K562 (cell line): ENCODE measurements around the gene DLG4.

ENCODE experiments used
- CBX8 ChIP-seq: fragments of 200-600 bp; sonication (generic); IDR thresholded peaks from 2 replicates; pipeline ENCODE4 v1.6.1; 2012; ENCODE audit warnings: borderline replicate concordance, mixed run types, low read depth, mild to moderate bottlenecking, moderate library complexity, mixed read lengths, low read length, control low read depth, inconsistent platforms; ENCODE audit not compliant: poor library complexity, severe bottlenecking; ENCODE audit errors: extremely low read depth
- CCAR2 ChIP-seq: fragments of 200-400 bp; formaldehyde crosslinking; IDR thresholded peaks from 2 replicates; pipeline ENCODE4 v1.6.1; 2017; ENCODE audit warnings: mild to moderate bottlenecking, low read depth, low read length
- FOXM1 ChIP-seq, 2 experiments: fragments of 450-650 bp in 1 of 2; sonication (generic) in 1 of 2; formaldehyde crosslinking in 1 of 2; IDR thresholded peaks; 2 replicates each; pipeline versions ENCODE4 v1.6.1 to v1.9.0; 2017 to 2022; ENCODE audit warnings: low read depth in 2 of 2, mild to moderate bottlenecking in 2 of 2, missing genetic modification reagents in 1 of 2, moderate library complexity in 1 of 2
- GABPA ChIP-seq: fragments of 200-800 bp; sonication (Bioruptor generic); conservative IDR thresholded peaks from 2 replicates; pipeline ENCODE4 v1.6.1; 2016; ENCODE audit warnings: low read depth, missing genetic modification characterization, missing compliant biosample characterization
- HDAC2 ChIP-seq: fragments of 450-650 bp; IDR thresholded peaks from 2 replicates; pipeline ENCODE4 v1.6.1; 2016; ENCODE audit warnings: mild to moderate bottlenecking
- SMAD2 ChIP-seq: fragments of 150-350 bp; IDR thresholded peaks from 2 replicates; pipeline ENCODE4 v1.6.1; 2014; ENCODE audit warnings: low read depth, mild to moderate bottlenecking, low read length
- SP1 ChIP-seq: sonication (generic); formaldehyde crosslinking; IDR thresholded peaks from 2 replicates; pipeline ENCODE4 v1.8.1; 2022; ENCODE audit warnings: mild to moderate bottlenecking, missing genetic modification reagents
- ZNF274 ChIP-seq: IDR thresholded peaks from 2 replicates; pipeline ENCODE4 v1.6.1; 2011; ENCODE audit warnings: low read depth, mild to moderate bottlenecking, low read length, moderate library complexity, borderline replicate concordance
- ZNF609 ChIP-seq: sonication (generic); formaldehyde crosslinking; IDR thresholded peaks from 2 replicates; pipeline ENCODE4 v1.8.1; 2023; ENCODE audit warnings: missing genetic modification reagents, mild to moderate bottlenecking, borderline replicate concordance
- TF ChIP-seq, protein P1 (sequence below), 3 experiments: IDR thresholded peaks in 2 of 3; conservative IDR thresholded peaks in 1 of 3; 2 replicates each; pipeline ENCODE4 v1.5.1; 2011 to 2012; ENCODE audit warnings: low read length in 3 of 3, mild to moderate bottlenecking in 3 of 3, control low read depth in 2 of 3, improper control_type of control experiment in 1 of 3, inconsistent platforms in 1 of 3, low read depth in 1 of 3, mixed read lengths in 1 of 3, moderate library complexity in 1 of 3; ENCODE audit not compliant: insufficient read depth in 2 of 3

- TF ChIP-seq, protein P1, sequence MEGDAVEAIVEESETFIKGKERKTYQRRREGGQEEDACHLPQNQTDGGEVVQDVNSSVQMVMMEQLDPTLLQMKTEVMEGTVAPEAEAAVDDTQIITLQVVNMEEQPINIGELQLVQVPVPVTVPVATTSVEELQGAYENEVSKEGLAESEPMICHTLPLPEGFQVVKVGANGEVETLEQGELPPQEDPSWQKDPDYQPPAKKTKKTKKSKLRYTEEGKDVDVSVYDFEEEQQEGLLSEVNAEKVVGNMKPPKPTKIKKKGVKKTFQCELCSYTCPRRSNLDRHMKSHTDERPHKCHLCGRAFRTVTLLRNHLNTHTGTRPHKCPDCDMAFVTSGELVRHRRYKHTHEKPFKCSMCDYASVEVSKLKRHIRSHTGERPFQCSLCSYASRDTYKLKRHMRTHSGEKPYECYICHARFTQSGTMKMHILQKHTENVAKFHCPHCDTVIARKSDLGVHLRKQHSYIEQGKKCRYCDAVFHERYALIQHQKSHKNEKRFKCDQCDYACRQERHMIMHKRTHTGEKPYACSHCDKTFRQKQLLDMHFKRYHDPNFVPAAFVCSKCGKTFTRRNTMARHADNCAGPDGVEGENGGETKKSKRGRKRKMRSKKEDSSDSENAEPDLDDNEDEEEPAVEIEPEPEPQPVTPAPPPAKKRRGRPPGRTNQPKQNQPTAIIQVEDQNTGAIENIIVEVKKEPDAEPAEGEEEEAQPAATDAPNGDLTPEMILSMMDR (IDR thresholded peaks at IDR 0.05 in 2 of 3, conservative IDR thresholded peaks at IDR 0.05 in 1 of 3; ENCODE audit: insufficient read depth in 2 of 3, low read depth in 1 of 3, low read length in 3 of 3), result no peak
- TF ChIP-seq HDAC2 (peak; percentile 76), CBX8 (no peak), ZNF609 (CRISPR knock-in tag) (no peak), ZNF274 (no peak), SP1 (no peak), GABPA (tag) (0 out of 2 replicates have a peak, but pooled peaks have one; percentile 35), FOXM1 (IDR thresholded peaks at IDR 0.05; ENCODE audit: low read depth) (no peak), FOXM1 (CRISPR knock-in tag; IDR thresholded peaks at IDR 0.05; ENCODE audit: low read depth) (no peak), SMAD2 (no peak), CCAR2 (no peak)
Observed at GRCh38 chr17:7262935-7263800, 43.5 kb upstream of the DLG4 start.
